ENCODE data around the gene ASB15.

- TF ChIP-seq POLR2A (IDR thresholded peaks at IDR 0.05; ENCODE audit: low read depth, low read length) (no peak), MYC (IDR thresholded peaks at IDR 0.05; ENCODE audit: low read depth, low read length) (no peak), POLR2AphosphoS5 (IDR thresholded peaks at IDR 0.05; ENCODE audit: insufficient read depth, low read depth, low read length) (no peak), EZH2 (IDR thresholded peaks at IDR 0.05; ENCODE audit: borderline replicate concordance, low read depth, low read length, severe bottlenecking) (no peak), JUN (IDR thresholded peaks at IDR 0.05; ENCODE audit: borderline replicate concordance, insufficient read depth, insufficient read length, low read depth) (no peak), GATA2 (IDR thresholded peaks at IDR 0.05; ENCODE audit: insufficient read depth, insufficient read length, low read depth, low read length) (no peak), FOS (IDR thresholded peaks at IDR 0.05; ENCODE audit: borderline replicate concordance, insufficient read depth, low read length) (no peak)
- TF ChIP-seq, protein P1, sequence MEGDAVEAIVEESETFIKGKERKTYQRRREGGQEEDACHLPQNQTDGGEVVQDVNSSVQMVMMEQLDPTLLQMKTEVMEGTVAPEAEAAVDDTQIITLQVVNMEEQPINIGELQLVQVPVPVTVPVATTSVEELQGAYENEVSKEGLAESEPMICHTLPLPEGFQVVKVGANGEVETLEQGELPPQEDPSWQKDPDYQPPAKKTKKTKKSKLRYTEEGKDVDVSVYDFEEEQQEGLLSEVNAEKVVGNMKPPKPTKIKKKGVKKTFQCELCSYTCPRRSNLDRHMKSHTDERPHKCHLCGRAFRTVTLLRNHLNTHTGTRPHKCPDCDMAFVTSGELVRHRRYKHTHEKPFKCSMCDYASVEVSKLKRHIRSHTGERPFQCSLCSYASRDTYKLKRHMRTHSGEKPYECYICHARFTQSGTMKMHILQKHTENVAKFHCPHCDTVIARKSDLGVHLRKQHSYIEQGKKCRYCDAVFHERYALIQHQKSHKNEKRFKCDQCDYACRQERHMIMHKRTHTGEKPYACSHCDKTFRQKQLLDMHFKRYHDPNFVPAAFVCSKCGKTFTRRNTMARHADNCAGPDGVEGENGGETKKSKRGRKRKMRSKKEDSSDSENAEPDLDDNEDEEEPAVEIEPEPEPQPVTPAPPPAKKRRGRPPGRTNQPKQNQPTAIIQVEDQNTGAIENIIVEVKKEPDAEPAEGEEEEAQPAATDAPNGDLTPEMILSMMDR (IDR thresholded peaks at IDR 0.05; ENCODE audit: extremely low read depth in 1 of 2, insufficient read depth in 1 of 2, low read depth in 1 of 2, low read length in 2 of 2), result no peak
- TF ChIP-seq, protein P2, sequence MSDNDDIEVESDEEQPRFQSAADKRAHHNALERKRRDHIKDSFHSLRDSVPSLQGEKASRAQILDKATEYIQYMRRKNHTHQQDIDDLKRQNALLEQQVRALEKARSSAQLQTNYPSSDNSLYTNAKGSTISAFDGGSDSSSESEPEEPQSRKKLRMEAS (IDR thresholded peaks at IDR 0.05; ENCODE audit: insufficient read depth, insufficient read length), result no peak
Observed at GRCh38 chr7:123665896-123666295, 64.3 kb downstream of the ASB15 start.

All from endothelial cell of umbilical vein (primary cell).